Effector memory CD8-positive, alpha-beta T cell (primary cell): Measurements from ENCODE around the gene XYLT2.
"Not testable (repeated sequence)": the region's sequence is repeated elsewhere in the genome, so short reads cannot be mapped to it uniquely, and the experiment has no call there.

ENCODE experiments used
- ATAC-seq: fragments of 150-1000 bp; cut with Tn5 transposase; replicated peaks from 2 replicates; pipeline ENCODE4 v1.10.0; 2021; ENCODE audit warnings: mild to moderate bottlenecking, moderate library complexity
- DNase-seq, 3 experiments: peaks; one replicate each; pipeline ENCODE4 v3.0.0; 2021
- H3K27ac Mint-ChIP-seq, 2 donors: one replicate each; pipeline ENCODE4 v1.8.0; 2022; ENCODE audit warnings: mild to moderate bottlenecking in 2 of 2, mixed read lengths in 2 of 2, moderate library complexity in 2 of 2
- H3K27me3 Mint-ChIP-seq, 2 donors: one replicate each; pipeline ENCODE4 v1.8.0; 2022; ENCODE audit warnings: mixed read lengths in 2 of 2
- H3K36me3 Mint-ChIP-seq: one replicate; pipeline ENCODE4 v1.8.0; 2022; ENCODE audit warnings: mild to moderate bottlenecking, moderate library complexity, mixed read lengths; ENCODE audit not compliant: insufficient read depth
- H3K4me1 Mint-ChIP-seq, 2 donors: one replicate each; pipeline ENCODE4 v1.8.0; 2022; ENCODE audit warnings: low read depth in 2 of 2, mixed read lengths in 2 of 2
- H3K4me3 Mint-ChIP-seq, 2 donors: one replicate each; pipeline ENCODE4 v1.8.0; 2022; ENCODE audit warnings: mild to moderate bottlenecking in 2 of 2, mixed read lengths in 2 of 2, moderate library complexity in 2 of 2
- H3K9me3 Mint-ChIP-seq, 2 donors: one replicate each; pipeline ENCODE4 v1.8.0; 2022; ENCODE audit warnings: mixed read lengths in 2 of 2

XYLT2 gene

DNA sequence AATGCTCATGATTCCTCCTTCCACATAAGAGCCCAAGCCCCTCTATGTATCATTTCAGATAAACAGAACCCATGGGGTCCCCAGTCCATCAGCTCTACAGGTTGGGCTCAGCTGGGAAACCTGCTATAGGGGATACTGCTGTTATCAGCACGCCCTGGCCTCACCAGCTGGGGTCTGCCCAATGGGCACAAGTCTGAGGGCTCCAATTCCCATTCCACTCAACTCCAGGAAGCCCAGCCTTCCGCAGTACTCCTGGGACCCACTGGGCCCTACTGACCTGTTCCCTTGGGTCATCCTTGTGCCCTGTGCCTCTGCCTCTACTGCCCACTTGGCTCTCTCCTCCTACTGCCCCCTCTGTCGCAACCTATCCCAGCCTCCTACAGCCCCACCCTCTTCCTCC, 16.2 kb upstream of the XYLT2 start:
- Mint-ChIP-seq H3K27me3 (peaks cover 13 to 45% of the 10 kb centered on the region in 2 donors), H3K36me3 (peaks cover 3% of the 10 kb centered on the region), H3K4me1 (no peaks in the 10 kb centered on the region), H3K9me3 (no peaks in the 10 kb centered on the region), H3K4me3 (no peak overlapping the region), H3K27ac (no peak overlapping the region)
- DNase-seq (no peak), ATAC-seq (no peak)

GRCh38 chr17:50330151-50330775, 15.7 kb upstream of the XYLT2 start:
- Mint-ChIP-seq H3K4me1 (no peaks in the 10 kb centered on the region), H3K9me3 (no peaks in the 10 kb centered on the region), H3K27me3 (peaks cover 13 to 45% of the 10 kb centered on the region in 2 donors), H3K27ac (no peak overlapping the region), H3K4me3 (no peak overlapping the region), H3K36me3 (peaks cover 3% of the 10 kb centered on the region)
- DNase-seq (no peak), ATAC-seq (no peak)

DNA sequence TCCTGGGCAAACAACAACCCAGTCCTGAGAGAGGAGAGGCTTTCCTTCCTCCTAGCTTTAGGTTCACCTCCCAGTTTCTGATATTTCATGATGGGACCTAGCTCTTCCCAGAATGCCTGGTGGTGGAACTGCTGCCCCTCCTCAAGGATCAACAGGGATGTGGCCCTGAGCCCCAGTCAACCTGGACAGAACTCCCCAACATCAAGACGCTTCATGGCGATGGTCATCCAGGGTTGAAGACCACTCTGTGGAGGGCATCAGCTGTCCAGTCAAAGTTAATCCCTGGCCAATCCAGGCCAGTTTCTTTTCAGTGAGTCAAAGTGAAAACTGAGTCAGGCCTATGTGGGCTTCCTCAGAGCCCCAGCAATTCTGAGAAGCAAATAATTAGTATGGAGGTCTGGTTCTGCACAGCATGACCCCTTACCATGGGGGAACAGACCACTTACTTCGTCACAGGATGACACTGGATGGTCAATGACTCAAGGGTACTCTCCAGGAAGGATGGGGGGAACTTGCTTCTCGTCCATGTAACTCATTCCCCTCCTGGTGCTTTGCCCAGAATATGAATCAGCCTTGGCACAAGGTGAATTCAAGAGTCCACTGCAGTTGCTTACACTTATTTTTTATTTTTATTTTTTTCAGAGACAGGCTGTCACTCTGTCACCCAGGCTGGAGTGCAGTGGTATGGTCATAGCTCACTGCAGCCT, 14.7 kb upstream of the XYLT2 start:
- H3K4me1 Mint-ChIP-seq, result no peaks in the 10 kb centered on the region
- H3K36me3 Mint-ChIP-seq, result peaks cover 3% of the 10 kb centered on the region
- no peaks in the 10 kb centered on the region for H3K9me3 Mint-ChIP-seq
- no peak overlapping the region for H3K27ac Mint-ChIP-seq
- no peak for DNase-seq
- no peak for ATAC-seq
- no peak overlapping the region for H3K4me3 Mint-ChIP-seq
- H3K27me3 Mint-ChIP-seq, result peaks cover 13 to 45% of the 10 kb centered on the region in 2 donors

GRCh38 chr17:50332196-50332595, 13.7 kb upstream of the XYLT2 start:
- no peak overlapping the region for H3K27ac Mint-ChIP-seq
- H3K4me3 Mint-ChIP-seq, result no peak overlapping the region
- H3K4me1 Mint-ChIP-seq, result no peaks in the 10 kb centered on the region
- ATAC-seq (no peak), DNase-seq (no peak)
- H3K9me3 Mint-ChIP-seq, result no peaks in the 10 kb centered on the region
- peaks cover 13 to 45% of the 10 kb centered on the region in 2 donors for H3K27me3 Mint-ChIP-seq
- peaks cover 3% of the 10 kb centered on the region for H3K36me3 Mint-ChIP-seq

DNA sequence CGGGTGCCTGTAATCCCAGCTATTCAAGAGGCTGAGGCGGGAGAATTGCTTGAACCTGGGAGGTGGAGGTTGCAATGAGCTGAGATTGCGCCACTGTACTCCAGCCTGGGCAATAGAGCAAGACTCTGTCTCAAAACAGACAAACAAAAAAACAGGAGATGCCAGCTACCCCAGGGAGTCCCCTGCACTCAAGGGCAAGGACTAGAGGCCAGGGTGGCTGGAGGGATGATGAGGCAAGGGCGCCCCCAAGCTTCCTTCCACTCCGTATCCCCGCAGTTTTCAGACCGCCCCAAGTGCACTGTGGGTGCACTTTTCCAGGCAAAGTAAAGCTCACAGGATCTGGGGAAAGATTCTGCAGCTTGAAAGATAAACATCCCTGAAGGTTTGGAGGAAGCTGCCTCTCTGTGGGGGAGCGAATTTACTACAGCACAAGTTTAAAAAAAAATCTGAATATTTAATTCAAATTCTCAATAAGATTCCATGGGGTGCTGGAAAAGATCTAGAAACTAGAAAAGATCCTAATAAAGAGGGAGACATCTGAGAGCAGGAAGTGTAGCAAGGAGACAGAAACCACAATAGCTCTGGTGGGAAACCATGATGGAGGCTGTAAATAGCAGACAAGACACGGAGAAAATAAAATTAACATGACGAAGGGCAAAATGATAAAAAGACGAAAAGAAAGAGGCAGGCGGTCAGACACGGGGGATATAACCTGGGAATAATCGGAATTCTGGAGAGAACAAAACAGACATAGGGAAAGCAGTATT, 12.5 kb upstream of the XYLT2 start:
- not testable (repeated sequence) for H3K4me3 Mint-ChIP-seq, ATAC-seq

DNA sequence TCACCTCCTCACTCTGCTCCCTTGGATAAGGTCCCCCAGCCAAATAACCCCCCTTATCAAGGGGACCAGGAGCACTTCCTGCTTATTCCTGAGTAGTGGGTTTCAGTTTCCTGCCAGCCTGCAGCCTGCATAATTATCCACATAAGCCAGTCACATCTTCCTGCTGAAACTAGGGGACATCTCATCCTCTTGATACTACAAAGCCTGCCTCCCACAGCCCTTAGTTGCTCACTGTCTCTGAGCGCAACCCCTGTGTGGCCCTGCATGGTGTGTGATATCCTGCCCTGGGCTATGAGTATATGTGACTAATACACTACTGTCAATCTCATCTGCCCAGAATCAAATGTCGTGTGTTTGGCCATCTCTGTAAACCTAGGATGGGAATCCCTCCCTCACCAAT, 8.0 kb upstream of the XYLT2 start:
- H3K36me3 Mint-ChIP-seq, result no peaks in the 10 kb centered on the region
- H3K27me3 Mint-ChIP-seq, result peaks cover 0 to 9% of the 10 kb centered on the region in 2 donors
- DNase-seq, result no peak
- H3K9me3 Mint-ChIP-seq, result peaks cover 0 to 5% of the 10 kb centered on the region in 2 donors
- no peaks in the 10 kb centered on the region for H3K4me1 Mint-ChIP-seq
- no peak overlapping the region for H3K27ac Mint-ChIP-seq
- no peak for ATAC-seq
- H3K4me3 Mint-ChIP-seq, result no peak overlapping the region

More for the DNA sequence above, 12.5 kb upstream of the XYLT2 start:
- H3K9me3 Mint-ChIP-seq, DNase-seq, H3K36me3 Mint-ChIP-seq, H3K4me1 Mint-ChIP-seq, H3K27ac Mint-ChIP-seq: not testable (repeated sequence)
- peaks cover 13 to 45% of the 10 kb centered on the region in 2 donors for H3K27me3 Mint-ChIP-seq

- Mint-ChIP-seq H3K9me3 (peaks cover 0 to 5% of the 10 kb centered on the region in 2 donors), H3K36me3 (no peaks in the 10 kb centered on the region), H3K27me3 (peaks cover 0 to 2% of the 10 kb centered on the region in 2 donors), H3K4me1 (no peaks in the 10 kb centered on the region), H3K27ac (no peak overlapping the region), H3K4me3 (no peak overlapping the region)
- DNase-seq (no peak), ATAC-seq (no peak)
Measured at GRCh38 chr17:50338645-50339044, 7.3 kb upstream of the XYLT2 start.

DNA sequence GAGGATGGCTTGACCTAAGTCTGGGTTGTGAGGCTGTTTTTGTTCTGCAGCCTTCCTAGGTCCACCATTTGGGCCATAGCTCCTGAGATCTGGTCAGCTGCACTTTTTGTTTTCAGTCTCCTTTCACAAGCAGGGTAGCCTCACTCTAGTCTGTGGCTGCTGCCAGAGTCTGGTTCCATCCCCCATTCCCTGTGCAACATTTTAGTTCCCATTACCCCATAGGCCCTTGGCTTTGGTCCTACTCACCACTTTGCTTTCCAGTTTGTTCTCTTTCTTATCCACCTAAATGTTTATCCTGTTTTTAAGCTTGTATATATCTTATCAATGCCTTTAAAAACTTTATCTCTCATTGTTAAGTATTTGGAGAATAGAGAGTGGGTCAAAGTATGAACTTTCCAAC, 6.5 kb upstream of the XYLT2 start:
- Mint-ChIP-seq H3K4me1 (no peaks in the 10 kb centered on the region), H3K36me3 (no peaks in the 10 kb centered on the region), H3K27ac (no peak overlapping the region), H3K9me3 (peaks cover 0 to 5% of the 10 kb centered on the region in 2 donors), H3K4me3 (no peak overlapping the region), H3K27me3 (no peaks in the 10 kb centered on the region)
- ATAC-seq (no peak), DNase-seq (no peak)

DNA sequence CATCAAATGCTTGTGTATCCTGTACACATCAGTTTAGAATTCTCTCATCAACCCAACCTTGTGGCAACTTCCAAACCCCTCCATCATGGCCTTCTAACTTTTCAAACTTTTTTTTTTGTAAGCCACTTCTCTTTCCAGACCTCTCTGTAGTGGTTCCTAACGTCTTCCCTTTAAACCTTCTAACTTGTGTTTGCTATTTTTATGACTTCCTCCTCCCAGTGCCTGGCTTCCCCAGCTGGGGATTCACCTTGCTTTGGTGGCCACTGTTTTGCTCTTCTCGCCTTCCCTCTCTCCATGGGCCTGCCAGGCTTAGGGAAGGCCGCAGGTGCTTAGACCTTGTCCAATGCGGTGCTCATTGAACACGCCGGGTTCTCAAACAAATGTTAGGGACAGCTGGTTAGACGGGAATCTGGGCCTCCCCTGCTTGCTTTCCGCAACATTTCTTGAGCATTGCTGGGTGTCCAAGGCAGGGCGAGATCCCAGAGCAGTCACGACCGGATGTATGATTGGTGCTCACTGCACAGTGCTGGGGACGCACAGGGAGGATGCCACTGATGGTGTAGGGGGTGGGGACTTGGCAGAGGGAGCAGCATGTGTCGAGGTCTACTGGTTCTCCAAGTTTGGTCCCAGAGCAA, 1.1 kb upstream of the XYLT2 start:
- peaks cover 17% of the 10 kb centered on the region for H3K36me3 Mint-ChIP-seq
- H3K4me3 Mint-ChIP-seq, result peak overlapping the region; percentile 84 to 85
- H3K4me1 Mint-ChIP-seq, result peaks cover 19 to 27% of the 10 kb centered on the region in 2 donors
- no peaks in the 10 kb centered on the region for H3K27me3 Mint-ChIP-seq
- no peaks in the 10 kb centered on the region for H3K9me3 Mint-ChIP-seq
- H3K27ac Mint-ChIP-seq, result peak overlapping the region in 1 of 2 donors; percentile 89
- ATAC-seq (no peak), DNase-seq (no peak)

GRCh38 chr17:50346313-50347116, 589 bp downstream of the XYLT2 start:
- H3K27ac Mint-ChIP-seq, result peak overlapping the region; percentile 89
- H3K27me3 Mint-ChIP-seq, result no peaks in the 10 kb centered on the region
- peak; percentile 75 for ATAC-seq
- peak overlapping the region; percentile 84 to 85 for H3K4me3 Mint-ChIP-seq
- no peaks in the 10 kb centered on the region for H3K9me3 Mint-ChIP-seq
- DNase-seq, result no peak
- peaks cover 27 to 34% of the 10 kb centered on the region in 2 donors for H3K4me1 Mint-ChIP-seq
- peaks cover 17% of the 10 kb centered on the region for H3K36me3 Mint-ChIP-seq

- Mint-ChIP-seq H3K9me3 (no peaks in the 10 kb centered on the region), H3K4me3 (peak overlapping the region; percentile 84 to 85), H3K36me3 (peaks cover 17% of the 10 kb centered on the region), H3K4me1 (peaks cover 27 to 39% of the 10 kb centered on the region in 2 donors), H3K27ac (peak overlapping the region; percentile 89), H3K27me3 (no peaks in the 10 kb centered on the region)
- DNase-seq (no peak), ATAC-seq (no peak)
Measured at GRCh38 chr17:50347117-50347893, 1.4 kb downstream of the XYLT2 start.

GRCh38 chr17:50347894-50348291, 2.0 kb downstream of the XYLT2 start:
- peak overlapping the region; percentile 73 to 81 for H3K27ac Mint-ChIP-seq
- H3K9me3 Mint-ChIP-seq, result no peaks in the 10 kb centered on the region
- H3K4me1 Mint-ChIP-seq, result peaks cover 28 to 43% of the 10 kb centered on the region in 2 donors
- no peaks in the 10 kb centered on the region for H3K27me3 Mint-ChIP-seq
- peak overlapping the region; percentile 84 to 85 for H3K4me3 Mint-ChIP-seq
- no peak for ATAC-seq
- DNase-seq, result no peak
- peaks cover 17% of the 10 kb centered on the region for H3K36me3 Mint-ChIP-seq
